GM10248 (cell line): ENCODE measurements around the gene SH2D2A.

Source experiments
- CTCF ChIA-PET: fragments of 300-600 bp; sonication (Branson Sonifier 250); formaldehyde crosslinking; extraction: SDS; loops from one replicate; lab custom pipeline; 2021; ENCODE audit warnings: antibody characterized with exemption; lab: Yijun Ruan, JAX
- POLR2A ChIA-PET: fragments of 350-650 bp; sonication (Branson Sonifier 250); formaldehyde crosslinking; extraction: SDS; loops from one replicate; lab custom pipeline; 2020; ENCODE audit warnings: antibody characterized with exemption; lab: Yijun Ruan, JAX
- DNase-seq: peaks from one replicate; pipeline ENCODE4 v3.0.0; 2012; ENCODE audit errors: extremely low spot score
- TF ChIP-seq, protein P1 (sequence below): IDR thresholded peaks from 2 replicates; pipeline ENCODE4 v1.5.1; 2012; ENCODE audit warnings: mild to moderate bottlenecking, low read depth; ENCODE audit errors: extremely low read depth, missing control alignments, control extremely low read depth

Gene SH2D2A

DNA sequence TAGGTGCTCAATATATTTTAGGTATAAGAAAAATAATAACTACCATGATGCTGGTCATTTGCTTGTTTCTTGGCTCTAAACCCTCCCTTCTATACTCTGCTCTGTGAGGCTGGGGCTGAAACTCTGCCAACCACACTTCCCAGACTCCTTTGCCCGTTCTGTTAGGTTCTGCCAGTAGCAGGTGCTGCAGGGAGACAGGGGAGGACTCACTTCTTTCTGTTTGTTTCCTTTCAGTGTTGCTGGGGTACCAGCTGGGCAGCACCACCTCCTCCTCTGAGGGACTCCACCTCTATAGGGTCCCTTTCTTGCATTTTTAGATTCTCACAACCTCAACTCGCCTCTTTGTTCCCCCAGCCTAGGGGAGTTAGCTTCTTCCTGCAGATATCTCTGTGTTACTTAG, 17.0 kb upstream of the SH2D2A start:
- CTCF ChIA-PET: interaction anchor here (0.8 to 3.8 kb wide), 5 partner anchors 25 to 174 kb away, joined by 3 to 15 read pairs (median 4); partner anchors contain the start of gene NTRK1
- TF ChIP-seq, protein P1, sequence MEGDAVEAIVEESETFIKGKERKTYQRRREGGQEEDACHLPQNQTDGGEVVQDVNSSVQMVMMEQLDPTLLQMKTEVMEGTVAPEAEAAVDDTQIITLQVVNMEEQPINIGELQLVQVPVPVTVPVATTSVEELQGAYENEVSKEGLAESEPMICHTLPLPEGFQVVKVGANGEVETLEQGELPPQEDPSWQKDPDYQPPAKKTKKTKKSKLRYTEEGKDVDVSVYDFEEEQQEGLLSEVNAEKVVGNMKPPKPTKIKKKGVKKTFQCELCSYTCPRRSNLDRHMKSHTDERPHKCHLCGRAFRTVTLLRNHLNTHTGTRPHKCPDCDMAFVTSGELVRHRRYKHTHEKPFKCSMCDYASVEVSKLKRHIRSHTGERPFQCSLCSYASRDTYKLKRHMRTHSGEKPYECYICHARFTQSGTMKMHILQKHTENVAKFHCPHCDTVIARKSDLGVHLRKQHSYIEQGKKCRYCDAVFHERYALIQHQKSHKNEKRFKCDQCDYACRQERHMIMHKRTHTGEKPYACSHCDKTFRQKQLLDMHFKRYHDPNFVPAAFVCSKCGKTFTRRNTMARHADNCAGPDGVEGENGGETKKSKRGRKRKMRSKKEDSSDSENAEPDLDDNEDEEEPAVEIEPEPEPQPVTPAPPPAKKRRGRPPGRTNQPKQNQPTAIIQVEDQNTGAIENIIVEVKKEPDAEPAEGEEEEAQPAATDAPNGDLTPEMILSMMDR: no peak
- no peak for DNase-seq

DNA sequence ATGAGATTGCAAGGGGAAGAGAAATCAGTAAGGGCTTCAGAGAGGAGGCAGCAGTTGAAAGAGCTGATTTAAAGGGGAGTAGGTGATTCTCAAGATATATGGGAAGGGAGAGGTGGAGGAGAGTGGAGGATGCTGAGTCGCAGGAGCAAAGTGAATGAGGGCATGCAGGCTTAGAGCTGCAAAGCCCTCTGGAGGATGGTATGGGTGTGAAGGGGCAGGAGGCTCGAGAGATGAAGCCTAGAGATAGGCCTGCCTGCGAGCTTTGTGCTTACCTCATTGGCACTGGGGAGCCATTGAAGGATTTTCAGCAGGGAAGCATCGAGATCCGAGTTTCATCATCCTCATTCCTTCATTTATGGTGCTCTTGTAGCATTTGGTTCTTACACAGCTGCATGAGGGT, 15.8 kb upstream of the SH2D2A start:
- TF ChIP-seq, protein P1: no peak
- POLR2A ChIA-PET: no interaction called here
- CTCF ChIA-PET: interaction anchor here (1.0 to 3.8 kb wide), 3 partner anchors 9 to 106 kb away, joined by 3 to 15 read pairs (median 3); partner anchors contain the start of gene NTRK1
- DNase-seq: no peak

More for the DNA sequence above, 17.0 kb upstream of the SH2D2A start:
- POLR2A ChIA-PET: no interaction called here

DNA sequence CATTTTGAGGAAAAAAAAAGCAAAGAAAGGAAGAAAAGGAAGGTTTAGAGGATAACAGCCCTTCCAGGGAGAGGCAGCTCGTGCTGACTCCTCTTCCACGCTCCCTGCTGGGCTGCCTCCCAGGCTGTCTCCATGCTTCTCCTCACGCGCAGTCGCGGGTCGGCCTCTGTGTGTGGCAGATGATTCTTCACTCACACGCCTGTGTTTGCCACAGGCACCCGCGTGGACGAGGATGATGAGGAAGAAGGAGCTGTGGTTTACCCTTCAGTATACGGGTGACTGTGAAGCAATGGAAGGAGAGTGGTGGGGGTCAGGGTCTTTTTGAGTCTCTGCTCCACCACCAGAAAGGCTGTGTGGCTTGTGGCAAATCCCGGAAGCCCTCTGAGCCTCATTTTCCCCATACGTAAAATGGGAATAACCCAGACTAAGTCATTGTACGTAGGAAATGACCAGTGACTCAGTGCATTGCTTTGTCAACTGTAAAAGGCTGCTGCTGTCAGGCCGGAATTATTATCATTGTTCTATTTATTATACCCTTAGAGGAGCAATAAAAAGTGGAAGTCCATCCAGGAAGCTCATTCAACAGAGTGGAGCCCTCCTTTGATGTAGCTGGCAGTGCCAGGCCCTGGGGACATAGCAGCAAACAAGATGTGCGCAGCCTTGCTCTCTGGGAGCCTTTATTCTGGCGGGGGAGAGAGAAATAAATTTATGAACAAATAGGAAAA, 11.9 kb upstream of the SH2D2A start:
- POLR2A ChIA-PET: no interaction called here
- CTCF ChIA-PET: interaction anchor here (1.0 to 5.2 kb wide), 2 partner anchors 10 to 32 kb away, joined by 3 to 38 read pairs; partner anchors contain the start of gene NTRK1
- TF ChIP-seq, protein P1: no peak
- no peak for DNase-seq

DNA sequence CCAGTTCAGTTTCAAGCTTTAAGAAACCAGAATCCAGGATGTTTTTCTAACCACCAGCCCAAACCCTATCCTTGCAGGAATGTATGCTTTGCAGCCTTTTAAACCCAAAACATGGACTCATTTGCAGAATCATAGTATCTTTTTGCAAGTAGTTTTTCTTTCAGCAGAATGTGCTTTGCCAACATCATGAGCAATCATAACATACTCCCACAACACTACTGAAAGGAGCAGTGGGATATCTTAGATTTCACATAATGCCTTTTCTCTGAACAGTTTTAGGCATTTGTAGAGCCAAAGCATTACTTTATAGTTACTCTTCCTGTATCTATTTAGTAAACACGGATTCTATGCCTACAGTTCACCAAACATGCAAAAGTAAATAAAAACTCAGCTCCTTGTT, 10.0 kb upstream of the SH2D2A start:
- DNase-seq: no peak
- ChIA-PET POLR2A (no interaction called here), CTCF (interaction anchor here (0.9 to 5.2 kb wide), 3 partner anchors 12 to 34 kb away, joined by 3 to 38 read pairs (median 9); partner anchors contain the start of genes INSRR and NTRK1)
- TF ChIP-seq, protein P1: no peak

DNA sequence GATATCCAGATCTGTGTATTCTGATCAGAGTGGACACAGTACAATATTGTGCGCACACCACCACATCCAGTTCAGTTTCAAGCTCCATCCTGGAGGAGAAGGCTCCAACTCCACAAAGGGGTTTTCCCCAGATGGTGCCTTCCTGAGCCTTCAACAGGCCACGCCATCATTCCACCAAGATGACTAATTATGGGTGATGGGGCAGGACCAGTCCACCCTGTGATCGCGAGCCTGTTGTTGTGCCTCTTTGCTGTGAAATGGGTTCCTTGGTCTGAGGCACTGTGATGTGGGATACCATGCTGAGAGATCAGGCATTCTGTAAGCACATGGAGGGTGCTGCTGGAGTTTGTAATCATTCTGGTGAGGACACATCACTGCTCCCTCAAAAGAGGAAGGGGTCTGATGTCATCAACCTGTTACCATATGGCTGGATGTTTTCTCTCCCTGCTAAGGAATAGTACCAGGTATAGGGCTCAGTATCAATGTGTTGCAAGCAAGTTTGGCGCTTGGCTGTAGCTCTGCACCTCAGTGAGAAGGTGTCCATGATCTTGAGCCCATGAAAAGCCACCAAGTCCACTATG, 6.7 kb upstream of the SH2D2A start:
- POLR2A ChIA-PET: no interaction called here
- TF ChIP-seq, protein P1: no peak
- CTCF ChIA-PET: interaction anchor here (0.9 to 2.9 kb wide), 3 partner anchors 15 to 97 kb away, joined by 3 to 24 read pairs (median 4); no protein-coding TSS in a partner anchor
- DNase-seq: no peak

DNA sequence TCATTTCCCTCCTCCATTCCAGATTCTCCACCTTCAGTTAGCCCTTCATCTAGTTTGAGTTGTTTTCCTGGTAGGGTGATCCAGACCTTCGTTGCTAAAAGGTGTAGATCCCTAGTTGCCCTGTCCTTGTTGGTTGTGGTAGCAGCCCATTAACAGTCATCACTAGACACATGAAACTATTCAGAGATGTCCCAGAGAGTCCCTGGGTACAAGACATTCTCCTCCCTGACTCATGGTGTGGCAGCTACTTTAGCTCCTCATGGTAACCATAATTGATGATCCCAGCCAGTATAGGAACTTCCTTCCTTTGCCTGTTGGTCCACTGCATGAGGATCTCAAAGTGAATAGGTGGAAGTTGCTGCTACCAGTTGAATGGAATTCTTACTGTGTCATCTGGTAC, 6.0 kb upstream of the SH2D2A start:
- ChIA-PET POLR2A (interaction anchor here (0.5 kb wide), 1 partner anchor 105 kb away, joined by 3 read pairs; no protein-coding TSS in a partner anchor), CTCF (interaction anchor here (1.1 to 2.9 kb wide), 6 partner anchors 10 to 97 kb away, joined by 3 to 24 read pairs (median 6); partner anchors contain the start of gene INSRR)
- TF ChIP-seq, protein P1: no peak
- no peak for DNase-seq
